Activated CD8-positive, alpha-beta T cell treated with anti-CD3 and anti-CD28 coated beads for 36 hours (primary cell): ENCODE data around the gene ARHGEF28. TPM values are rescaled to one million over a fixed set of nuclear protein-coding genes. Genes with fewer than 3 reads are reported as not detected.

Experiments used
- ATAC-seq: fragments of 200-7000 bp; cut with Tn5 transposase; one replicate; pipeline ENCODE4 v1.10.0; 2021; ENCODE audit warnings: mild to moderate bottlenecking, moderate library complexity
- CTCF ChIA-PET: fragments of 350-600 bp; sonication (Branson Sonifier 250); formaldehyde crosslinking; loops from one replicate; lab custom pipeline; 2021; ENCODE audit warnings: antibody characterized with exemption; lab: Charles Lee
- POLR2A ChIA-PET: fragments of 350-600 bp; sonication (Branson Sonifier 250); formaldehyde crosslinking; loops from one replicate; lab custom pipeline; 2021; ENCODE audit warnings: antibody characterized with exemption; lab: Charles Lee
- DNase-seq: peaks from one replicate; pipeline ENCODE4 v3.0.0-alpha.2; 2020
- H3K27ac Mint-ChIP-seq: one replicate; pipeline ENCODE4 v1.8.0; 2021; ENCODE audit warnings: mild to moderate bottlenecking, mixed read lengths
- H3K27me3 Mint-ChIP-seq: one replicate; pipeline ENCODE4 v1.8.0; 2021; ENCODE audit warnings: mixed read lengths
- H3K36me3 Mint-ChIP-seq: one replicate; pipeline ENCODE4 v1.8.0; 2021; ENCODE audit warnings: low read depth, mixed read lengths
- H3K4me1 Mint-ChIP-seq: one replicate; pipeline ENCODE4 v1.8.0; 2021; ENCODE audit warnings: low read depth, mixed read lengths
- H3K4me3 Mint-ChIP-seq: one replicate; pipeline ENCODE4 v1.8.0; 2021; ENCODE audit warnings: mild to moderate bottlenecking, moderate library complexity, mixed read lengths
- H3K9me3 Mint-ChIP-seq: one replicate; pipeline ENCODE4 v1.8.0; 2021; ENCODE audit warnings: mixed read lengths
- CTCF ChIP-seq: fragments of 200-600 bp; IDR thresholded peaks from one replicate; pipeline ENCODE4 v1.8.0; 2022; ENCODE audit warnings: antibody characterized with exemption, mild to moderate bottlenecking
- intact Hi-C: fragments of 100-400 bp; cut with micrococcal nuclease; formaldehyde crosslinking; loops from one replicate; pipeline ENCODE4 v1.10.0; 2022
- total RNA-seq, 2 experiments: library from RNA; stranded (reverse); gene quantifications; one replicate each; pipeline ENCODE4 v1.2.3, GENCODE V29; 2021

Gene ARHGEF28
- total RNA-seq, 2 experiments from 2014 or later: 0.05 TPM; not detected in 1

DNA sequence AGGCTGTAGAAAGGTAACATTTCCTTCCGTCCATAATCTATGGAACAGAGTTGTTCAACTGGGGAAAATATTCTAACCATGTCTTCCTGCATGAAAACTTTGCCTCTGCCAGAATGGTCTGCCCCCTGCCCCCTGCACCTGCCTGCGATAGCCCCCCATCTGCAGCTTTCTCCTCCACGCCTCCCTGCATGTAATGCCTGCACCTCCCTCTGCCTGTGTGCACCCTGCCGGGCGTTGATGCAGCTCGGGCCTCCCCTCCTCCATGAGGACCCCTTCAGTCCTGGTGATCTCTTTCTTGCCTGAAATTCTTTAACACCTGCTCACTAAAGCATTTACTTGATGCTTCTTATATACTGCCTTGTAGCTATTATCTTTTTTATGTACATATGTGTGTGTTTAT lies 266.2 kb downstream of the ARHGEF28 start:
- TF ChIP-seq CTCF: no peak
- intact Hi-C loops: no loop called here
- ATAC-seq: no peak
- ChIA-PET POLR2A (no interaction called here), CTCF (no interaction called here)
- no peaks in the 10 kb centered on the region for H3K4me1 Mint-ChIP-seq
- H3K27ac Mint-ChIP-seq: no peak overlapping the region
- H3K9me3 Mint-ChIP-seq: no peaks in the 10 kb centered on the region
- no peaks in the 10 kb centered on the region for H3K36me3 Mint-ChIP-seq
- DNase-seq: no peak
- no peak overlapping the region for H3K4me3 Mint-ChIP-seq
- H3K27me3 Mint-ChIP-seq: peaks cover 23% of the 10 kb centered on the region

DNA sequence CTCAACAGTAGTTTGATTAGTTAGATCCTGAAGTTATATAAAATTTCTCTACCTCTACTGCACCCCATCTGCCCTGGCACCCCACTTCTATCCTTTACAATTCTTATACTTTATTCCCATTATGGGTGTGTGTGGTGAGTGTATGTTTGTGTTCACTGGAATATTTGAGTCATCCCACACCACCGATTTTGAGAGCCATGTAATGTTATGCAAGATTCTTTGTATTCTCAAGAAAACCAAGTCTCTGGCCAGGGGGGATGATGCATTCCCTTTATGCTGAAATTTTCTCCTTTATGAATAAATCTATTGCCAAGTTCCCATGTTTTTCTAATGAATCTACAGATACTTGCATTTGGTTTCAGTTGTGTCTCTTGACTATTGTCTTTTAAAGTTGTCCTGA lies 266.8 kb downstream of the ARHGEF28 start:
- ATAC-seq: no peak
- Mint-ChIP-seq H3K27ac (no peak overlapping the region), H3K4me3 (no peak overlapping the region), H3K27me3 (peaks cover 23% of the 10 kb centered on the region), H3K9me3 (no peaks in the 10 kb centered on the region), H3K36me3 (no peaks in the 10 kb centered on the region), H3K4me1 (no peaks in the 10 kb centered on the region)
- POLR2A ChIA-PET: no interaction called here
- CTCF ChIA-PET: interaction anchor here (1.9 kb wide), 1 partner anchor 10 kb away, joined by 11 read pairs; no protein-coding TSS in a partner anchor
- TF ChIP-seq CTCF: no peak
- intact Hi-C loops: no loop called here
- no peak for DNase-seq

- intact Hi-C loops: no loop called here
- DNase-seq (no peak), ATAC-seq (no peak)
- Mint-ChIP-seq H3K4me1 (no peaks in the 10 kb centered on the region), H3K27me3 (peaks cover 23% of the 10 kb centered on the region), H3K9me3 (no peaks in the 10 kb centered on the region), H3K4me3 (no peak overlapping the region), H3K36me3 (no peaks in the 10 kb centered on the region), H3K27ac (no peak overlapping the region)
- CTCF ChIA-PET: interaction anchor here (0.9 to 1.9 kb wide), 2 partner anchors 9 to 303 kb away, joined by 3 to 11 read pairs; no protein-coding TSS in a partner anchor
- TF ChIP-seq CTCF: no peak
- POLR2A ChIA-PET: no interaction called here
Observed at GRCh38 chr5:73893813-73894212, 267.8 kb downstream of the ARHGEF28 start.

- Mint-ChIP-seq H3K9me3 (no peaks in the 10 kb centered on the region), H3K27ac (no peak overlapping the region), H3K4me3 (no peak overlapping the region), H3K36me3 (no peaks in the 10 kb centered on the region), H3K27me3 (peaks cover 16% of the 10 kb centered on the region), H3K4me1 (no peaks in the 10 kb centered on the region)
- intact Hi-C loops: no loop called here
- ATAC-seq (no peak), DNase-seq (no peak)
- ChIA-PET POLR2A (no interaction called here), CTCF (interaction anchor here (1.9 kb wide), 1 partner anchor 8 kb away, joined by 11 read pairs; no protein-coding TSS in a partner anchor)
- TF ChIP-seq CTCF: no peak
Observed at GRCh38 chr5:73894860-73895259, 268.9 kb downstream of the ARHGEF28 start.

- peaks cover 12% of the 10 kb centered on the region for H3K27me3 Mint-ChIP-seq
- no peak overlapping the region for H3K4me3 Mint-ChIP-seq
- intact Hi-C loops: no loop called here
- H3K9me3 Mint-ChIP-seq: no peaks in the 10 kb centered on the region
- H3K27ac Mint-ChIP-seq: no peak overlapping the region
- CTCF ChIA-PET: no interaction called here
- TF ChIP-seq CTCF: no peak
- POLR2A ChIA-PET: no interaction called here
- ATAC-seq: peak; percentile 13
- no peaks in the 10 kb centered on the region for H3K36me3 Mint-ChIP-seq
- no peaks in the 10 kb centered on the region for H3K4me1 Mint-ChIP-seq
- DNase-seq: no peak
Observed at GRCh38 chr5:73895471-73895870, 269.5 kb downstream of the ARHGEF28 start.
